Measurements from ENCODE around the gene TLR5.

The TLR5 gene

GRCh38 chr1:223110952-223111351 is 32.1 kb downstream of the TLR5 start:
- no peak for DNase-seq (ENCODE audit: low read depth, low spot score)

GRCh38 chr1:223109581-223110026 is 33.4 kb downstream of the TLR5 start:
- no peak for DNase-seq (ENCODE audit: low read depth, low spot score)

DNA sequence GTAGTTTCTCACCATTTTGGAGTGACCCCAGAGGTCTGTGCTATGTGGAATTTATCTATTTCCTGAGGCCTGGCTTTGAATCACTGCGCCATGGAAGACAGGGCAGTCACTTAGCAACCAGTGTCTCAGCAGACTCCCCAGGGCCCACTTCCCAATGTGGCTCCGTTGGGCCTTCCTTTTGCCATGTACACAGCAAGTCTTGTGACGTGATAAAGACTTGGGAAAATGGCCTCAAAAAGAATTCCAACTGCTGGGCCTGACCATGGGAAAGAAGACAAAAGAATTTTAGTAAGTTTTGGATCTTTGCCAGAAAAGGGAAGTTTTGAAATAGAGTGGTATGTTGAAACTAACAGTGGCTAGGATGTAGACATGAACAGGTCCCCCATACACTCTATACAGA is 36.2 kb downstream of the TLR5 start:
- DNase-seq (ENCODE audit: low read depth, low spot score): no peak

DNA sequence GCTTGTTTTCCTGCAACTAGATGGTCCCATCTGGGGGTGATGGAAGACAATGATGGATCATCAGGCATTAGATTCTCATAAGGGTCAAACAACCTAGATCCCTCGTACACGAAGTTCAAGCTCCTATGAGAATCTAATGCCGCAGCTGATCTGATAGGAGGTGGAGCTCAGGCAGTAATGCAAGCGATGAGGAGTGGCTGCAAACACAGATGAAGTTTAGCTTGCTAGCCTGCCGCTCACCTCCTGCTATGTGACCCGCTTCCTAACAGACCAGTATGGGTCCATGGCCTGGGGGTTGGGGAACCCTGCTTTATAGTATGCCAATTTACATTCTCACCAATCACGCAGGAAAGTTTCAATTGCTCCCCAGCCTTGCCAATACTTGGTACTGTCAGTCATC is 37.5 kb downstream of the TLR5 start:
- DNase-seq (ENCODE audit: low read depth, low spot score): no peak

GRCh38 chr1:223102797-223103533 is 40.1 kb downstream of the TLR5 start:
- DNase-seq (ENCODE audit: low read depth, low spot score): no peak

- no peak for DNase-seq (ENCODE audit: low read depth, low spot score)
These were observed 45.3 kb downstream of the TLR5 start for GRCh38 chr1:223097713-223098112.

DNA sequence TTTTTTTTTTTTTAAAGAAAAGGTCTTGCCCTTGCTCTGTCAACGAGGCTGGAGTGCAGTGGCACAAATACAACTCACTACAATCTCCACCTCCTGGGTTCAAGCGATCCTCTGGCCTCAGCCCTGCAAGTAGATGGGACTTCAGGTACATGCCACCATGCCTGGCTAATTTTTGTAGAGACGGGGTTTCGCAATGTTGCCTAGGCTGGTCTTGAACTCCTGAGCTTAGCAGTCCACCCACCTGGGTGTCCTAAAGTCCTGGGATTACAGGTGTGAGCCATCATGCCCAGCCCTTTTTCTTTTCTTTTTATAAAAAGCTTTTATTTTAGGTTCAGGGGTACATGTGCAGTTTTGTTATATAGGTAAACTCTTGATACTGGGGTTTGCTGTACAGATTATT is 47.2 kb downstream of the TLR5 start:
- DNase-seq (ENCODE audit: low read depth, low spot score): no peak

DNA sequence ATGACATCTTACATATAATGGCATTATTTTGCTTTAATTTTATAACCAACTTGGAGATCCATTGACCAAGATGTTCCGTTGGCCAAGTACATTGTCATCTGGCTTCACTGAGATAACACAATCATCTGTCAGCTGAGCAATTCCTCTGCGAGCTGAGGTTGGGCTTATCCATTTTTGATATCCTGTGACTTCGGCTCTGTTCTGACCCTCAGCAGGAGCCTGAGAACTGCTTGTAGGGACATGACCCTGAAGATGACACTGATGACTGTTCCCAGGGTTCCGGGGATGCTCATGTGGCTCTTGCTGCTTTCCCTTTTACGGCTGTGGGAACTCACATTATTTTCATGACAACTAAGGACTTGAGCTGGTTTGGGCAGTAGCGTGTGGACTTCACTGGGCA is 51.2 kb downstream of the TLR5 start:
- DNase-seq (ENCODE audit: low read depth, low spot score): no peak

GRCh38 chr1:223089250-223089649 is 53.8 kb downstream of the TLR5 start:
- DNase-seq (ENCODE audit: low read depth, low spot score): no peak

DNA sequence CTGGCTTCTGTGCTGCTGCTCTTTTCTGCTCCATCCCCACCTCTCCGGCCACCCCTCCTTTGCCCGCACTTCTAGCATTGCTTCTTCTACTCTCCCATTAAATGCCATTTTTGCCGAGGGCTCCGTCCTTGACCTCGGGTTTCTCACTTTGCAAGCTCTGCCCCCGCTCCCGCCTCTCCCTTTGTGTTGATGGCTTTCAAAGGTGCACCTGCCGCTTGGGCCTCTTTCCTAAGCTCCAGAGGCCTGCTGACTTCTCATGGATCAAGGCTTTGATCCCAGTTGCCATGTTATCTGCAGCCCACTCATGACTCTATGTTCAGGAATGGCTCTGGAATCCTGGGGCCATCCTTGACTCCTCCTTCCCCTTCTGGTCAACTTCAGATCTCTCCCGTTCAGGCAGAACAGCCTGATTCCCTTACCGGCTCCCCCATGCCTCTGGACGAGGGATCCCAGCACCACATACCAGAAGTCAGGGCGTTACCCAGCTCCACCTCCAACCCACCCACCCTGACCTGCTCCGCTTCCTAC is 54.3 kb downstream of the TLR5 start:
- DNase-seq (ENCODE audit: low read depth, low spot score): no peak

- no peak for DNase-seq (ENCODE audit: low read depth, low spot score)
These were observed 55.5 kb downstream of the TLR5 start for GRCh38 chr1:223087291-223088255.

- DNase-seq (ENCODE audit: low read depth, low spot score): no peak
These were observed 58.6 kb downstream of the TLR5 start for GRCh38 chr1:223084464-223084866.

DNA sequence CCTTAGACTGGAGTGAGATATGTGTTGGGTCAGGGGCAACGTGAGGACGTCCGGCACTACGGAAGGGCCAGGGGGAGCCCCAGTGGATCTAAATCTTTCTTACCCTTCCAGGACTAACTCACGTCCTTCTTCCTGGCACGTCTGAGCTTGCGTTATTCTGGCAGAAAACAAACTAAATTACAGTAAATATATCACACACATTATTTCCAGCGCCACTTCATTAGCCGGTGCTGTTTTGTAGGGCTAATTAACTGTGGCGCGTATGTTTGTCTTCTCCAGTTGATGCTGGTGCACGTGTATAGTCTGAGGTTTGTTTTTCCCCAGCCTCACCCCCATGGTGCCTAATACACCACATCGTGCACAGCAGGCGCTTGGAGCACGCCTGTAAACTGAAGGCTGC is 59.2 kb downstream of the TLR5 start:
- DNase-seq (ENCODE audit: low read depth, low spot score): no peak

DNA sequence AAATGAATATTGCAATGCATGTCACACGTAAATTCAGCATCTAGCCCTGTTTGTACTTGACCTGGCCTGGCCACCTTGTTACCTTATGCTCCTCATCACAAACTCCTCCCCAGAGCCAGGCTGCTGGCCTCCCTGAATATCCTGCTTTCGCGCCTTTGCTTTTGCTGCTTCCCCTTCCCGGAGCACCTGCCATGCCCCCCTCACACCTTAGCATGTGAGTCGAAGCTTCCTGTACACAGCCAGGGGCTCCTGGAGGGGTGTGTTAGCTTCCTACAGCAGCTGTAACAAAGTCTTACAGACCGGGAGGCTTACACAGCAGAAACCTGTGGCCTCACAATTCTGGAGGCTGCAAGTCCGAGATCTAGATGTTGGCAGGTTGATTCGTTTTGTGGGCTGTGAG is 60.1 kb downstream of the TLR5 start:
- DNase-seq (ENCODE audit: low read depth, low spot score): no peak

DNA sequence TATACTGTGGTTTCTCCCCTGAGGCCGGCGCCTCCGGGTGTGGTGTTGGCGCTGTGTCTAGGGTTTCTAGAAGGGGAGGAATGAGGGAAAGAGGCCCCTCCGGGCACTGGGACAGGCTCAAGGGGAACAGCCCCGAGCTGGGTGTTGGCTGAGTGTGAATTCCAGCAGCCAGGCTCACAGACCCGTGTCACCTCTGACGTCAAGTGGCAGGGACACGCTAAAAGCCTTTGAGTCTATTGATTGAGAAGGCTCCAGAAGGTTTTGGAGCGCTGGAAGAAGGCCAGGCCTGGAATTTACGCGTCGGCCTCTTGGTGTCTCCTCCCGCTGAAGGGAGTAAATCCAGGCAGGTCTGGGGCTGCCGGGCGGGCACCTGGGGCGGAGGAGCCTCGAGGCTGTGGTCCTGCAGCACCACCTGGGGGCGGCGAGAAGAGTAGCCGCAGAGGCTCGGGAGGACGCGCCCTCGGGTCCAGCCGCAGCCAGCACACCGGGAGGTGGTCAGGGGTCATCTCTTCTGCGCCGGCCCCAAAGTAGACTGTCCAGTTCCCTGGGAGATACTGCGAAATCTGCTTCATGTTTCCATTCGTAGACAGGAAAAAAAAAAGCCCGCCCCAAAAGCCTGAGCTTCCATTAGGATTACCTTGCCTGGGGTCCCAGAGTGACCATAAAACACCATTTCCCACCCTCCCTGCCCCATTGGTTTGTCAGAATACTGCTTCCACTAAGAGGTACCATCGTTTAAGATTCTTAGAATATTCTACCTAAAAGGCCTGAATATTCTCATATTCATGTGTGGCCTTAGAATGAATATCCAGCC is 61.7 kb downstream of the TLR5 start:
- peak; percentile 44 for DNase-seq (ENCODE audit: low read depth, low spot score)

DNA sequence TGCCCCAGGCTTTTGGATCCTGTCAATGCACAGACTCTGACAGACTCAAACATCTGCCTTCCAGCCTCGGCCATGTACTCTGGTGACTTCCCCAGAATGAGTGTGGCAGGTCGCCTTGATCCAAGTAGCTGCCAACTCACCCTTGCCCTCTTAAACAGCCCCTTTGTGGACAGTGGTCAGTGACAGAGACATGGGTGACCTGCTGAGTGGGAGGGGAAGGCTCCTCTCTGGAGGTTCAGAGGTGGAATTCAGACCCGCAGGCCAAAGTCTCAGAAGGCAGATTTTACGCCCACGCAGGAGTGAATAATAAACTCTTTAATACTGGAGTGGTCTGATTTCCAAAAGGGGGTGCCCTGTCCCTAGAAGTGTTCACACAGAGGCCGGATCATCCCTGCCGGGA is 63.5 kb downstream of the TLR5 start:
- no peak for DNase-seq (ENCODE audit: low read depth, low spot score)

- no peak for DNase-seq (ENCODE audit: low read depth, low spot score)
These were observed 65.7 kb downstream of the TLR5 start for GRCh38 chr1:223077247-223077833.

DNA sequence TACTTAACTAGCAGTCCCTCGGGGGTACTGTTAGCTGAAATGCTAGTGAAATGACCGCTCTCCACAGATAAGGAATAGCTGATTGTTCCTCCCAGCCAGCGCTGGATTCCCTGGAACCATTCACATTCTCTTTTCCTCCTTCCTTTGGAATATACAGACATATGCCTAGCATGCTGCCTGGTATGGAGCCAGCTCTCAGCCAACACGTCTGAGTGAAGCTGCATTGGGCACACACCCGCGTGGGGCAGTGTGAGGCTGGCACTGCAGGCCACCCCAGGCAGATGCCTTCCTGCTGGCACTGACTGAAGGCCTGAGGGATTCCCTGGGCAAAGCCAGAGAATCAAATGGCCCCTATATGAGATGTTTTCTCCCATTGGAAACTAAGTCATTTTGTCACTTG is 66.7 kb downstream of the TLR5 start:
- DNase-seq (ENCODE audit: low read depth, low spot score): no peak

GRCh38 chr1:223075834-223076233 is 67.2 kb downstream of the TLR5 start:
- no peak for DNase-seq (ENCODE audit: low read depth, low spot score)

DNA sequence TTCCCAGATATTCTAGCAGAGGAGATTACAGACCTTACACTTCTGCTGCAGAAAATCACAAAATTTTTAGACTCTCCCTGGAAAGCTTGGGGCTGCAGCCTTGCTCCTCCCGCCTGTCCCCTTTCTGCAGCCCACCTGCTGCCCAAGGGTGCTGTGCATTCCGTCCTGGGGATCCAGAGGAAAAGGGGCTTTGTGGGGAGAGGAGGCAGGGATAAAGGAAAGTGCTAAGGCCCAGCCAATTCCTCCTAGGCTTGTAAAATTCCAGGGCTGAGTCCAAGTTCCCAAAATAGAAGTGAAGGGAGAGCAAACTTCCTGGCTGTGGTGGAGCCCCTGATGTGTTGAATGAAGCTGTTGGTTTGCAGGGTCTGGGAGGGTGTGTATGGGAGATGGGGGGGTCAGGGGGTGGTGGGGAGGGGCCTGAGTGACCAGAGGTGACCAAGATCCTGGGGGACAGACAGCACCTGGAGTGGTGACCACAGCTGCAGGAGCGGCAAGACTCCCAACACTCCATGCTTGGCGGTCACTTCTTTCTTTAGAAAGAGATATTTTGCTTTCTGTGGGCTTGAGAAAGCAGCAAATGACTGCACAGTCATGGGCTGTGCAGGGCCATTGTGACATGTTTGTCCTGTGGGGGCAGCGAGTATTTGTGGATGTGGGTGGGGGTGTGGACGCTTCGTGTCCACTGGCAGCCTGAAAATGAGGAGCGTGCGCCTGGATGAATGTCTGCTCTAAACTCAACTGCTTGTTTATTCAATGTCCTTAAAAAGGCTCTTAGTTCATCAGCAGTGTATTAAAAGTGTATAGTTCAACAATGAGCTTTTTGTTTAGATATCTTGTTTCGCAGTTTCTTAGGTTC is 68.4 kb downstream of the TLR5 start:
- no peak for DNase-seq (ENCODE audit: low read depth, low spot score)

Measured in smooth muscle cell of the brain vasculature (primary cell).